Measurements from ENCODE around the gene CD40. TPM values are rescaled to one million over a fixed set of nuclear protein-coding genes. Genes with fewer than 3 reads are reported as not detected.

CD40 gene
- total RNA-seq, 1 donor from 2014 or later = 12.7 TPM

- no peak for DNase-seq (ENCODE audit: low read depth, low spot score)
Measured at GRCh38 chr20:46148313-46149208, 30.4 kb downstream of the CD40 start.

DNA sequence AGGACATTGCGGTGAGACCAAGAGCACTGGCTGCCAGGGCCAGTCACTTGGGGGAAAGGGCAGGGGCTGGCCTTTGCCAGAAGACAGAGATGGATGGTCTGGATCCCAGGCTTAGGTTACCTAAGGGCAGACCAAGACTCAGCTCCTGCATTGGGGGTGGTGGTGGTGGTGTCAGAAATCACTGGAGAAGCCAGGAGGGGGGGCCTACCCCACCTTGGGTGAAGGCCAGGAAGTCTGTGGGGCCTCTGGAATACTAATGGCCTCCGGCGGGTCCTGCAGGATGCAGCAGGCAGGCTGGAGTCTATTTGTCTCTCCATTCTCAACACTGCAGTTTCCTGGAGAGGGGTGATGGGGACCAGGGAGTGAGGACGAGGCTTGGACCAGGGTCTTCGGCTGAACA, 32.8 kb downstream of the CD40 start:
- DNase-seq (ENCODE audit: low read depth, low spot score) = no peak

- DNase-seq (ENCODE audit: low read depth, low spot score) = no peak
Measured at GRCh38 chr20:46151936-46152335, 33.8 kb downstream of the CD40 start.

- DNase-seq (ENCODE audit: low read depth, low spot score) = no peak
Measured at GRCh38 chr20:46152824-46153586, 34.9 kb downstream of the CD40 start.

DNA sequence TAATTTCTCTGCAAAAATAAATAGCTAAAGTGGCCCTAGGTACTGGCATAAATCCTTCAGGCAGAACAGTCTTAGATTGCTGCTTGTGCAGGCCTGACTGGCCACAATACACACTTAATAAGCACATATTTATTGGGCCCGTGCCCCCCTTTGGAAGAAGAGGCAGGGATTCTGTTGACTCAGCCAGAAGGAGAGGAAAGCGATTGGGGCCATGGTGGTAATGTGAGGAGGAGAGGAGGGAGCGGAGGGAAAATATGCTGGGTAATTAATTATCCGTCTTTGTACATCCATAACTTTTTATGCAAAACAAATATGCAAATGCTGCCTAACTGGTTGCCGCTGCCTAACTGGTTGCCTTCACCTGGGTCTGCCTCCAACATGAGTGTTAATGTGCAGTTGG, 36.2 kb downstream of the CD40 start:
- no peak for DNase-seq (ENCODE audit: low read depth, low spot score)

GRCh38 chr20:46154796-46155195, 36.7 kb downstream of the CD40 start:
- DNase-seq (ENCODE audit: low read depth, low spot score) = no peak

- no peak for DNase-seq (ENCODE audit: low read depth, low spot score)
Measured at GRCh38 chr20:46156065-46156464, 38.0 kb downstream of the CD40 start.

DNA sequence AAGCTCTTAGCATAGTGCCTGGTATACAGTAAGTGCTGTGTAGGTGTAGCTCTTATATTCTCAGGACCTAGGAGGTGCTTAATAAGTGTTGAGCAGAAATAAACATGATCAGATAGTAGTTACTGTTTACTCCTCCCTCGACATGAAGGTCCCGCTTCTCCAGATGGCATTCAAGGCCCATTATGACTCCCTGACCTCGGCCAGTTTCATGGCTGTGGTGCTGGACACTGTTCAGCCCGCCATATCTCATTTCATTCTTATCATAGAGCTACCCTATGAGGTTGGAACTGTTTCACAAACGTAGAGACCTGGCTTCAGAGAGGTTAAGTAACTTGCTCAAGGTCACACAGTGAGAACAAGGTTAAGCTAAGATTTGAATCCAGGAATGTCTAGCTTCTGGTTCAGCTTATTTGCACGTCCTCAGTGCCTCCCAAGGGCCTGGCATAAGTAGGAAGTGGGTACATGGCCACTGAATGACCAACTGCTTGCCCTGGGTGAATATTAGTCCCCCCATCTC, 39.0 kb downstream of the CD40 start:
- no peak for DNase-seq (ENCODE audit: low read depth, low spot score)

DNA sequence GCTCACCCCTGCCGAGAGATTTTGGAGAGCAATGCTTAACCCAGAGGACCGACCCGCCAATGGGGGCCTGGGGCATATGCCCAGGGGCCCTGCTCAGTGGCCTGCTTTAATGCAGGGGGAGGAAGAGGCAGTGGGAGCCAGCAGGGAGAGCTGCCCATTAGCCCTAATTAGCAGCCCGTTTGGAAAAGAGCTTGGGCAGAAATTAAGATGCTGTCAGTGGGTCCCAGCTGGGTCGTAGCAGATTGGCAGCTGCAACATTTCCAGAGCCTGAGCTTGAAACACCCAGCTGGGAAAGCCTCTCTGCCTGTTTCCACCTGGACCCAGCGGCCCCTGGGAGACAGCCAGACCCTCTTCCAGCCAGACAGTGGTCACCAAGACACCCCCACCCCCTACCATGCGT, 39.5 kb downstream of the CD40 start:
- no peak for DNase-seq (ENCODE audit: low read depth, low spot score)

- no peak for DNase-seq (ENCODE audit: low read depth, low spot score)
Measured at GRCh38 chr20:46158476-46158987, 40.4 kb downstream of the CD40 start.

DNA sequence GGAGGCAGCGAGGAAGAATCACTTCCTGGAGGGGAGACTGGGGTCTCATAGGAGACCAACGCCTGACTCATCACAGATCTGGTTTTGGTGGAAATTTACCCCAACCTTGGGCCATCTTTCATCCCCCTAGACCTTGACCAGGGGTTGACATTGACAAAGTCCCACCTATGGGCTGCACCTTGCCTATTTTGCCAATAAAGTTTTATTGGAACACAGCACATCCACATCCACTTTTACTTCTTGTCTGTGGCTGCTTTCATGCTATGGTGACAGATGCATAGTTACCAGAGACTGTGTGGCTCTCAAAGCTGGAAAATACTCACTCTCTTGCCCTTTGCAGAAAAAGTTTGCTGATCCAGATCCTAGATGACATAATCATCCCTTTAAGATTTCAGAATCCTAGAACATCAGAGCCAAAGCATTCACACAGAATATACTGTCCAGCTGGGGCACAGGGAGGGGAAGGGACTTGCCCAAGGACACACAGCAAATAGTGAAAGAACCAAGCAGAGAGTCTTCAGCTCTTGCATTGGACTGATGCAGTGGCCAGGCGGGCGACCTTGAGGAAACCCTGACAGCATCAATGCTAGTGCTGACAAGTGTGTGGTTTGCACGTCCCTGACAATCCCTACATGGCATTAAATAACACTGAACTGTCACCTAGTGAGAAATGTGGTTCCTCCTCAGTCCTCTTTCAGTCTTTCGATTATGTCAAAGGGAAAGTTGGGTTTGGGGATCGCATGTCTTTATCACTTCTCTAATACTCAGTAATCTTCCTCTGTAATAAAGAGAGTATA, 41.2 kb downstream of the CD40 start:
- DNase-seq (ENCODE audit: low read depth, low spot score) = no peak

DNA sequence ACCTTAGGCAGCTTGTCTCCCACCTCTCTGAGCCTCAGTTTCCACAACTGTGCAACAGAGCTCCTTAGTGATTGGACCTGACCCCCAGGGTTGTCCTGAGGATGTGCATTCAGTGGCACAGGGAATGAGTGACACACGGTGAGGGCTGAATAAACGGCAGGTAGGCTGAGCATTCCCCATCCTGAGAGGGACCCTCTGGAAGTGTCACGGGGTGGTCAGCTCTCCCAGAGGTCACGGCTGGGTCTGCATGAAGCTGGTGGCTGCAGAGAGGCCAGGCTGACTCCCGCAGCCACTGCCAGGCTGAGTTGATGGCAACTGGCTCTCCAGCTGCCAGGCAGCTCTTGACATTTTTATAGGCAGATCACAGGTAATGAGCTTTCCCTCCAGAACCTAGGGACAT, 42.5 kb downstream of the CD40 start:
- no peak for DNase-seq (ENCODE audit: low read depth, low spot score)

DNA sequence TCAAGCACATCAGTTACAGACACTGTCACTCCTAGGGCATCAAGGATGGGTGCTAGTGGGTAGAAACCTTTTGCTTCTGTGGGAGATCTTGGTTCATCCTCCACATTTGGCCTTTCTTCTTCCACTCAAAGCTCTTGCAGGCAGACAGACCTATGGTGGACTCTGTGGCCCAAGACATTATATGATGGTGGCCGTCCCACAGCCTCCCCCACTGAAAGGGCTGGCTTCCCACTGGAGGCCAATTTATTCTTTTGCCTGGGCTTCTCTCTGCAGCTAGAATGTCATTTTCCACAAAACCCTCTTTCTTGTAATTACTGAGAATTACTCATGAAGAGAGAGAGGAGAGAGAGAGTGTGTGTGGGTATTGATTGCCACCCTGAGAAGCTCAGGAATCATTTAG, 43.8 kb downstream of the CD40 start:
- no peak for DNase-seq (ENCODE audit: low read depth, low spot score)

GRCh38 chr20:46164254-46164653, 46.1 kb downstream of the CD40 start:
- DNase-seq (ENCODE audit: low read depth, low spot score) = no peak

- DNase-seq (ENCODE audit: low read depth, low spot score) = no peak
Measured at GRCh38 chr20:46167080-46167479, 49.0 kb downstream of the CD40 start.

DNA sequence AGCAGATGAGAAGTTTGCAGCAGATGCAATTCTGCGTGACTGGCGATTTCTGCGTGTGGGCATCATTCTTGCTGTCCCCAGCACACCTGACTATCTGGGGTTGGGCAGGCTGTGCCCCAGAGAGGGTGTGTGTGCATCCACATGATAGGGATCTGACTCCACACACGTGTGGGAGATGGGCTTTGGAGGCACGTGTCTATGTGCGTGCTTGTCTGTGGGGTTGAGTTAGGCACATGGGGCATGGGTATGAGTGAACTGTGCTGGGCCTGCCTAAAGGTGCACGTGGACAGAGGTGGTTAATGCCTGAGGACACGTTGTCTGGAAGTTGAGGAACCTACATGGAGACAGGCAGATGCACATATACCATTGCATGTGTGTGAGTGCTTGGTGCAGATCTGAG, 50.3 kb downstream of the CD40 start:
- DNase-seq (ENCODE audit: low read depth, low spot score) = no peak

DNA sequence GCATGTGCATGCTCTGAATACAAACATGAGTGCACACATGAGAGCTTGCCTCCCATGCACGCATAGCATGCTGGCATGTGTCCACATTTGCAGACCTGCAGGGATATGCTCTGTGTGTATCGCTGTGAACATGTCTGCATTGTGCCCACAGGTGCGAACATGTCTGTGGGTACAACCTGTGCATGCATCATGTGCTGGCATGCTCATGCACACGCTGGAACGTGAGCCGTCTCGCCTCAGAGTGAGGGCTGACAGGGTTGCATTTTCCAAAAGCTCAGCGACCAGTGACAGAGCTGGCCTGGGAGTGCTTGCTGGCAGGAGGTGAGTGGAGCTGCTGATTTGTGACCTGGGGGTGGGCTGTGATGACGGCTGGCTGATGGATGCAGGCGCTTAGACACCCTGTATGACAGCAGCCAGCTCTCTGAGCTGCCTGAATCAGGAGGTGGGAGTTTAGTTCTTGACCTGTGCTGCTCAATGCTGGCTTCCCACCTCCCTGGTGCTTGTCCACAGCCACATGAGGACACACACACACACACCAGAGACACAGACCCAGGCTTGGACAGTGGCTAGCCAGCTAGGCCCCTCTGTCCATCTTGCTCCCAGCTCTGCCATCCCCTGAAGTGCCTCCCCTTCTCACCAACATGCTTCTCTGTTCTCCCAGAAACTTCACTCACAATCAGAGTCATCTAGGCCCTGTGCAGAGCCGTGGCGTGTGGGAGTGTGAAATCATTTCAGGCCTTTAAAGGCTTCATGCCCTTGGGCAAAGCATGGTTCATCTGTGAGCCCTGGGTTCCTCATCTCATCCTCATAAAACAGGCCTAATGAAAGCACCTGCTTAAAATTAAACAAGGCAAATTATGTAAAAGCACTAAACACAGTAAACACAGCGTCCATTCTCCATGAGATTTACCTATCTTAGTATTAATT, 51.4 kb downstream of the CD40 start:
- DNase-seq (ENCODE audit: low read depth, low spot score) = no peak

DNA sequence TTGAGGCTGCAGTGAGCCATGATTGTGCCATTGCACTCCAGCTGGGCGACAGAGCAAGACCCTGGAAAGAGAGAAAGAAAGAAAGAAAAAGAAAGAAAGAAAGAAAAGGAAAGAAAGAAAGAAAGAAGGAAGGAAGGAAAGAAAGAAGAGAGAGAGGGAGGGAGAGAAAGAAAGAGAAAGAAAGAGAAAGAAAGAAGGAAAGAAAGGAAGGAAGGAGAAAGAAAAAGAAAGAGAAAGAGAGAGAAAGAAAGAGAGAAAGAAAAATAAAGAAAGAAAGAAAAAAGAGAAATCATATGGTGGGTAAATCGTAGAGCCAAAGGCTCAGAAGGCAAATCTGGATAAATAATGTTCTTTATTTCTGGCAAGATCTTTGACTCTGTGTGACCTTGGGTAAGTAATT, 53.4 kb downstream of the CD40 start:
- no peak for DNase-seq (ENCODE audit: low read depth, low spot score)

DNA sequence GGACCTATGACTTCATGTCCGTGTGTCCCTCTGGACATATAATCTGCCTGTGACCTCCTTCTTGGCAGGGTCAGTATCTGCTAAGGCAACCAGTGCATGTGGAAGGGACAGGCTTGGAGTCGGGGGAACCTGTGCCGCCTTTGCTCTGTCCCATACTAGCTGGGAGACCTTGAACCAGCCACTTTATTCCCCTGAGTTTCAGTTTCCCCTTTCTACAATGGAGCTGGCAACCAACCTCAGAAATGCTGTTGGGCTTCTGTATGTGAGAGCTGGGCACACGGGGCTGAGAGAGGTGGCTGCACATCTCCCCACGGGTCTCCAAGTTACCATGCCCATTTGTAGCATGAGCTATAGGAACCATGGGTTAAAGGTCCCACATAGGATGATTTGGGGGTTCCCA, 53.8 kb downstream of the CD40 start:
- no peak for DNase-seq (ENCODE audit: low read depth, low spot score)

DNA sequence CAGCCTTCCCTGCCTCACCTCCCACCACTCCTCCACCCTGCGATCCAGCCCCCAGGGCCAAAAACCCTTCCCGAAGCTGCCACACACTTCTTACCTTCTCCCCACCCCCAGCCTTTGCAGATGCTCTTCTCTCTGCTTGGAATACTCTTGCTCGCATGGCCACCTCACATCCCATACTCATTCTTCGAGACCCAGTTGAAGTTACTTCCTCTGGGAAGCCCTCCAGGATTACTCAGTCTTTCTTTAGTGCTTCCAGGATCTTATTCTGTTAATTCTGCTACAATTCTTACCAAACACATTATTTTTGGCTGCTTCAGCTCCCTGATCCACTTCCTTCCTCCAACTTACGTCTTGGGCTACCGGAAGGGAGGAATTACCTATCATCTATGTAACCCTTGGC, 54.3 kb downstream of the CD40 start:
- DNase-seq (ENCODE audit: low read depth, low spot score) = no peak

Data from pulmonary artery endothelial cell (primary cell).